ENCODE data around the gene CLCN3. TPM values are rescaled to one million over a fixed set of nuclear protein-coding genes. Genes with fewer than 3 reads are reported as not detected.
A peak's percentile ranks its signal among the peaks of the same experiment; 100 is the strongest.

The CLCN3 gene
- total and polyA plus RNA-seq, 9 of the 15 experiments (the other 6 are each of a cell fraction or from before 2014, with no cell fraction given) = 12.7 to 60.6 (median 38.5) TPM

DNA sequence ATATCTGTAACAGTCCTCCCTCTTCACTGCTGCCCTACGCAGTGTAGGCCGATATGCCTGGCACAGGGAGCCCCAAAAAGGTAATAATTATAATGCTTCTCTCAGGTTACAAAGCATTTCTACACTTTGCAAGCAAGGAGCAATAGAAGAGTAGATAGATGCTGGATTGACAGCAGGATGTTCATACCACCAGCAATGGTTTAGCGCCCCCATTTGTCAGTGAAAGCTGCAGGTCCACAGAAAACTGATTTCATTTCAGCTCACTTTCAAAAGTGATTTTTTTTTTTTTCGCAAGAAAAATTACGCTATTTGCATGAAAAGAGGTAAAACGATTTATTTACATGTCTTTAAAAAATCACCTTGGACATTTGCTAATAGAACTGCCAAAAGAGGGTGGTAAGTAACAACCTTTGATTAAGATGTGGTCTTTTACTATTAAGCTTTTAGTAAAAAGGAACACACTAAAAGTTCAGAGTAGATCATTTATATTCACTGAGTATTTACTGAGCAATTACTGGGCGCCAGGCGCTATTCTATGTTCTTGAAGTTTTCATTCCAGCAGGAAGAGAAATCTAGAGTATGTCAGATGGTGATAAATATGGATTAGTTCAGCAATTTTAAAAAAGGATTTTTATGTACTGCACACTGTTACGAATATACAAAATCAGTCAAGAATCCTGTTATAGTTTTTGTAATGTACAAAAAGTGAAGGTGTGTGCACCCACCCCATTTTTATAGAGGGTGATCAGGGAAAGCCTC is 103.0 kb downstream of the CLCN3 start:
- H3K27me3 ChIP-seq (ENCODE audit: control insufficient read depth in 2 of 2, insufficient read depth in 2 of 2, low read length in 2 of 2) = no peaks in the 10 kb centered on the region
- TF ChIP-seq, protein P1, sequence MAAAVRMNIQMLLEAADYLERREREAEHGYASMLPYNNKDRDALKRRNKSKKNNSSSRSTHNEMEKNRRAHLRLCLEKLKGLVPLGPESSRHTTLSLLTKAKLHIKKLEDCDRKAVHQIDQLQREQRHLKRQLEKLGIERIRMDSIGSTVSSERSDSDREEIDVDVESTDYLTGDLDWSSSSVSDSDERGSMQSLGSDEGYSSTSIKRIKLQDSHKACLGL (CRISPR knock-in tag; IDR thresholded peaks at IDR 0.05; ENCODE audit: borderline replicate concordance, poor library complexity, severe bottlenecking) = no peak
- TF ChIP-seq ZNF766 (CRISPR knock-in tag; conservative IDR thresholded peaks at IDR 0.05) = no peak
- TF ChIP-seq PBX2 (CRISPR knock-in tag; IDR thresholded peaks at IDR 0.05; ENCODE audit: low read depth) = no peak
- TF ChIP-seq PBX2 (tag; conservative IDR thresholded peaks at IDR 0.05; ENCODE audit: low read depth) = 0 out of 2 replicates have a peak, but pooled peaks have one; percentile 12
- TF ChIP-seq IRF2 (CRISPR knock-in tag; IDR thresholded peaks at IDR 0.05) = no peak
- no peak for TF ChIP-seq GATAD2B (IDR thresholded peaks at IDR 0.05; ENCODE audit: borderline replicate concordance)
- TF ChIP-seq, protein P2, sequence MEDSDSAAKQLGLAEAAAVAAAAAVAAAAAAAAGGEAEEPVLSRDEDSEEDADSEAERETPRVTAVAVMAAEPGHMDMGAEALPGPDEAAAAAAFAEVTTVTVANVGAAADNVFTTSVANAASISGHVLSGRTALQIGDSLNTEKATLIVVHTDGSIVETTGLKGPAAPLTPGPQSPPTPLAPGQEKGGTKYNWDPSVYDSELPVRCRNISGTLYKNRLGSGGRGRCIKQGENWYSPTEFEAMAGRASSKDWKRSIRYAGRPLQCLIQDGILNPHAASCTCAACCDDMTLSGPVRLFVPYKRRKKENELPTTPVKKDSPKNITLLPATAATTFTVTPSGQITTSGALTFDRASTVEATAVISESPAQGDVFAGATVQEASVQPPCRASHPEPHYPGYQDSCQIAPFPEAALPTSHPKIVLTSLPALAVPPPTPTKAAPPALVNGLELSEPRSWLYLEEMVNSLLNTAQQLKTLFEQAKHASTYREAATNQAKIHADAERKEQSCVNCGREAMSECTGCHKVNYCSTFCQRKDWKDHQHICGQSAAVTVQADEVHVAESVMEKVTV (CRISPR knock-in tag; IDR thresholded peaks at IDR 0.05) = 0 out of 2 replicates have a peak, but pooled peaks have one; percentile 18
- TF ChIP-seq RAD21 (CRISPR knock-in tag; conservative IDR thresholded peaks at IDR 0.05 in 1 of 2, IDR thresholded peaks at IDR 0.05 in 1 of 2) = peak; percentile 47 to 52
- no peak for TF ChIP-seq ZNF551 (CRISPR knock-in tag; IDR thresholded peaks at IDR 0.05)
- TF ChIP-seq NR2F6 (CRISPR knock-in tag; IDR thresholded peaks at IDR 0.05) = no peak
- TF ChIP-seq, protein P3, sequence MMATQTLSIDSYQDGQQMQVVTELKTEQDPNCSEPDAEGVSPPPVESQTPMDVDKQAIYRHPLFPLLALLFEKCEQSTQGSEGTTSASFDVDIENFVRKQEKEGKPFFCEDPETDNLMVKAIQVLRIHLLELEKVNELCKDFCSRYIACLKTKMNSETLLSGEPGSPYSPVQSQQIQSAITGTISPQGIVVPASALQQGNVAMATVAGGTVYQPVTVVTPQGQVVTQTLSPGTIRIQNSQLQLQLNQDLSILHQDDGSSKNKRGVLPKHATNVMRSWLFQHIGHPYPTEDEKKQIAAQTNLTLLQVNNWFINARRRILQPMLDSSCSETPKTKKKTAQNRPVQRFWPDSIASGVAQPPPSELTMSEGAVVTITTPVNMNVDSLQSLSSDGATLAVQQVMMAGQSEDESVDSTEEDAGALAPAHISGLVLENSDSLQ (IDR thresholded peaks at IDR 0.05) = peak; percentile 79
- peak in 2 of 3 experiments; percentile 32 to 63; a peak in 4 of 6 replicates for TF ChIP-seq CTCF (IDR thresholded peaks at IDR 0.05 in 2 of 3, conservative IDR thresholded peaks at IDR 0.05 in 1 of 3; ENCODE audit: insufficient read depth in 2 of 3, low read depth in 1 of 3, low read length in 3 of 3)

More for the DNA sequence above, 103.0 kb downstream of the CLCN3 start:
- Histone ChIP-seq H3K36me3 (ENCODE audit: control insufficient read depth, insufficient read depth, low read length) (peaks cover 26% of the 10 kb centered on the region), H3K9me3 (replicated peaks; ENCODE audit: control insufficient read depth, insufficient read depth, low read depth, low read length) (no peaks in the 10 kb centered on the region), H3K4me2 (ENCODE audit: insufficient read depth, low read length) (no peak overlapping the region), H3K4me1 (replicated peaks in 1 of 2; ENCODE audit: control insufficient read depth in 2 of 2, insufficient read depth in 2 of 2, low read length in 2 of 2) (no peaks in the 10 kb centered on the region), H4K20me1 (replicated peaks; ENCODE audit: control insufficient read depth, insufficient read depth, low read length) (no peaks in the 10 kb centered on the region), H3K9me1 (ENCODE audit: control insufficient read depth, insufficient read depth, low read length) (no peaks in the 10 kb centered on the region), H3K79me2 (ENCODE audit: control insufficient read depth, insufficient read depth, low read length) (no peaks in the 10 kb centered on the region), H2AFZ (ENCODE audit: low read depth, low read length) (no peak overlapping the region), H3K4me3 (no peak overlapping the region), H3K27ac (ENCODE audit: extremely low read depth, low read depth, low read length) (no peak overlapping the region), H3K9ac (ENCODE audit: insufficient read depth in 1 of 2, low read depth in 2 of 2, low read length in 2 of 2) (no peak overlapping the region)
- peak in 2 of 4 experiments; percentile 27 to 40 for DNase-seq (ENCODE audit: extremely low read depth in 1 of 4, low spot score in 3 of 4)
- peak; percentile 69 for ATAC-seq
- WGBS (ENCODE audit: insufficient coverage, low coverage, missing lambda C conversion rate) = 73% methylated on average over 9 of the region's 9 CpGs
- intact Hi-C loops (cut with micrococcal nuclease) (loop anchor here (1.0 kb wide), 1 partner anchor 110 kb away; no protein-coding TSS in a partner anchor), in situ Hi-C loops (cut with MboI) (no loop called here)
- no TSS peak for BruUV-seq (replicated peaks)
- ChIA-PET POLR2A (interaction anchor here (0.6 to 1.0 kb wide), 6 partner anchors 8 to 110 kb away, joined by 3 to 5 read pairs (median 3); partner anchors contain the start of genes CLCN3 and NEK1), CTCF (ENCODE audit: low intra/inter-chr PET ratio) (interaction anchor here (0.7 kb wide), 3 partner anchors 103 to 800 kb away, joined by 3 to 4 read pairs (median 3); partner anchors contain the start of gene CLCN3)
- FAIRE-seq = no peak

Data from K562 (cell line).